Stimulated activated CD8-positive, alpha-beta memory T cell treated with anti-CD3 and anti-CD28 coated beads, Interleukin-15, amount 100 ng/mL, for 48 hours (primary cell): Measurements from ENCODE around the gene PSMA2.
"Not testable (repeated sequence)": the region's sequence is repeated elsewhere in the genome, so short reads cannot be mapped to it uniquely, and the experiment has no call there.

Experiments
- DNase-seq, 2 donors: peaks; one replicate each; pipeline ENCODE4 v3.0.0-alpha.2; 2020; ENCODE audit warnings: low read depth in 2 of 2

PSMA2 gene

GRCh38 chr7:42907316-42907715 is 24.7 kb downstream of the PSMA2 start:
- no peak for DNase-seq

GRCh38 chr7:42906181-42906580 is 25.8 kb downstream of the PSMA2 start:
- no peak for DNase-seq

- no peak for DNase-seq
Measured at GRCh38 chr7:42902331-42902730, 29.6 kb downstream of the PSMA2 start.

- DNase-seq: no peak
Measured at GRCh38 chr7:42900842-42901241, 31.1 kb downstream of the PSMA2 start.

GRCh38 chr7:42893346-42894240 is 38.4 kb downstream of the PSMA2 start:
- no peak for DNase-seq

- DNase-seq: no peak
Measured at GRCh38 chr7:42886893-42887505, 45.0 kb downstream of the PSMA2 start.

GRCh38 chr7:42886129-42886528 is 45.8 kb downstream of the PSMA2 start:
- no peak for DNase-seq

- DNase-seq: not testable (repeated sequence)
Measured at GRCh38 chr7:42885183-42885582, 46.8 kb downstream of the PSMA2 start.

GRCh38 chr7:42883950-42884349 is 48.0 kb downstream of the PSMA2 start:
- no peak for DNase-seq

GRCh38 chr7:42880392-42880791 is 51.6 kb downstream of the PSMA2 start:
- DNase-seq: no peak

GRCh38 chr7:42878303-42878702 is 53.7 kb downstream of the PSMA2 start:
- no peak for DNase-seq

GRCh38 chr7:42877862-42878261 is 54.1 kb downstream of the PSMA2 start:
- no peak for DNase-seq

- peak in 1 of 2 donors; percentile 21 for DNase-seq
Measured at GRCh38 chr7:42876182-42877068, 55.5 kb downstream of the PSMA2 start.

GRCh38 chr7:42869131-42870020 is 62.6 kb downstream of the PSMA2 start:
- DNase-seq: peak; percentile 35 to 42

GRCh38 chr7:42868480-42868879 is 63.5 kb downstream of the PSMA2 start:
- DNase-seq: no peak
